Stimulated activated CD4-positive, alpha-beta T cell treated with anti-CD3 and anti-CD28 coated beads, Interleukin-12 subunit alpha, Interleukin-12 subunit beta, amount 100 ng/mL, for 24 hours (primary cell): Measurements from ENCODE around the gene NFAM1.

Source experiments
- DNase-seq, 2 experiments: peaks; one replicate each; pipeline ENCODE4 v3.0.0-alpha.2; 2020; ENCODE audit warnings: low read depth in 2 of 2

Gene NFAM1

DNA sequence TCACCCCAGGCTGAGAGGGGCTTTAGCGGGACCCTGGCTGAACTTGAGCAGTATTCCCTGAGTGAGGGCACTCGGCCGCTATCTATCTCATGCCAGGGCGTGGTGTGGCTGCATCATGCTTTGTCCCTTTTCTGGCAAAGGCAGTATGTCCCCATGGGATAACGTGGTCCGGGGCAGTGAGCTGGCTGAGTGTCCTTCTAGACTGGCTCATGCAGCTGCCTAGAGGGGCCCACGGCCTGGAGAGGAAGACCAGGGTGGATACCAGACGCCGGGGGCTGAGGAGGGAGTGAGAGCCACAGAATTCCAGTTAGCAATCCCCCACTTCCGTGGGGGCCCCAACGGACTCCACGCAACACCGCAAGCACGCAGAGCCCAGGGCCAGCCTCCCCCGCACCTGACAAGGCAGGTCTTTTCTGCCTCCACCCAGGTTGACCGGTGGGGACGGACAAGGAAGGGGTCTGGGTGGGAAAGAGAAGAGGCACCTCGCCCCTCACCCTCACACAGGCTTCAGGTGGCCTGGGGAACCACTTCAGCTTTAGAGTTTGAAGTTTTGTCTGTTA is 15.5 kb downstream of the NFAM1 start:
- DNase-seq = no peak

DNA sequence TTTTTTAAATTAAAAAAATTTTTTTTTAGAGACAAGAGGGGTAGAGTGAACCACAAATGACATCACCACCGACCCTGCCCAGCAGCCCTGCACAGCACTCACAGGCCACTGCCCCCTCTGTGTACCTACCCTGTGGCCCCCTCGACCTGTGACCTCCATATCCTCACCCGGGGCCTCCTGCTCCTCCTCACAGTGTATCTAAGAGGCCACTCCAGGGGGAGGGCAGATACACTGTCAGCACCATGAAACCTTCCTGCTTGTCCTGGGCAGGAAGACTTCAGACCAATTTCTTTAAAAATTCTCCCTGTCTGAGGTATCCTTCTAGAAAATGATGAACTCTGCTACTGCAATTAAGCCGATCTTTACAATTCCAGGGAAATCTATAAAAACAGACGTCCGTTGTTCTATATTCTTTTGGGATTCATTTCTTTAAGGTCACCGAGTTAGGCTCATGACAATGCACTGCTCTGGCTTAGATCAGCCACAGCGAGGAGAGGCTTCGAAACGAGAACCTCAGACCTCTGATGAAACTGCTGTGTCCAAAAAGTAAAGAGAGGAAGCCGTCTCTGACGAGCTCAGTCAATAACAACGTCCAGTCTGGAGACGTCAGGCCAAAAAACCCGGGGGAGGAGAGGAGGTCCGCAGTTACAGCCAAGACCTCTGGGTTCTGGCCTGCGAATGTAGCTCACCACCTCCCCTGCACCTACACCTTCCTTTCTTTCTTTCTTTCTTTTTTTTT is 17.5 kb downstream of the NFAM1 start:
- no peak for DNase-seq

DNA sequence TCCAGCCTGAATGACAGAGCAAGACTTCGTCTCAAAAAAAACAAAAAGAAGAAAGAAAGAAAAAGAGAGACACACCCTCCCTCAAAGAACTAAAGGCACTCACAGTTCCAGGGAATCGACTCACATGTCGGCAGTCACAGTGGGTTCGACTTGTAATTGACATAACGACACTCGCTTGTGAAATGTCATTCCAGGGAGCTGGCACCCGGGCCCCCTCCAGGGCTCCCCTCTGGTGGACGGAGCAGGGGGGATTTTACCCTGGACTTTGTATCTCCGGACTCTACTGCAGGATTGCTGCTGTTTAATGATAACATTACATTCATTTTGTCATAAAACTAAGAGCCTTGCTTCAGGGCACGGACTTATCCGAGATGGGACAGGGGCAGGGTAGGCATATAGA is 18.2 kb downstream of the NFAM1 start:
- no peak for DNase-seq

DNA sequence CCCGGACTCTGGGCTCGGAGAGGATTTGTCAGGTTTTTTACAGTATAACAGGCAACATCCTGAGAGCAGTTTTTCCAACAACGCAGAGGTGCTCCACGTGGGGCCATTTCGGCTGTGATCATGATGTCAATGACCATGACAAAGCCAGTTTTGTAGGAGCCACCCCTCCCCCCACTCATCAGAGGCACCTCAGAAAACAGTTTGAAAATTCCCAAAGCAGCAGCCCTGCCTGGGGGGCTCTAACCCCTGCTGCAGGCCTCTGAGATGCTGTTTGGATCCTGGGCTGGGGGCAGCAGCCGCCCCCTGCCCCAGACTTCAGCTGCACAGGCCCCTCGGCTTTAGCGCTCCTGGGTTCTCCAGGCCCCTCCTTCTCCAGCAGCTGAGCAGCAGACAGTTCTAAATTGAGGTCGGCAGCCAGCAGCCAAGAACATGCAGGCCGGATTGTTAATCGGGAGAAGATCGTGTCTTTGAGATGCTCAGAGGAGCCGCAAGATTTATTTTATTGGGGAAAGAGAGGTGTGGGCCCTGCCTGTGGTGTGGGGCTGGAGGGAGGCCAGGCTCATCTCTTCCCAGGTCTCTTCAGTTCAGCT is 19.4 kb downstream of the NFAM1 start:
- DNase-seq = no peak

DNA sequence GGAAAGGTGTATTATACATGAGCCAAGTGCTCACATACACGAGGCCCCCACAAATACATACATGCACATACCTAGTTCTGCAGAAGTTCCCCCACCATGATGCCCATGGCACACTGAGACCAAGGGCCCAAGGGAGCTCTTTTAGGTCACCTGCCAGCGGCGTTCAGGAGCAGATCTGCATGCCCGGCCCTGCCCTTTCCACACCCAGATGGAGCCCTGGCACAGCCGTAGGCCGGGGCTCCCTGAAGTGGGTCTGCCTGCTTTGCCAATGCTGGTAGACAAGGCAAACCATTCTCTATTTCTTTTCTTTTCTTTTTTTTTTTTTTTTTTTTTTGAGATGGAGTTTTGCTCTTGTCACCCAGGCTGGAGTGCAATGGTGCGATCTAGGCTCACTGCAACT is 21.5 kb downstream of the NFAM1 start:
- no peak for DNase-seq

DNA sequence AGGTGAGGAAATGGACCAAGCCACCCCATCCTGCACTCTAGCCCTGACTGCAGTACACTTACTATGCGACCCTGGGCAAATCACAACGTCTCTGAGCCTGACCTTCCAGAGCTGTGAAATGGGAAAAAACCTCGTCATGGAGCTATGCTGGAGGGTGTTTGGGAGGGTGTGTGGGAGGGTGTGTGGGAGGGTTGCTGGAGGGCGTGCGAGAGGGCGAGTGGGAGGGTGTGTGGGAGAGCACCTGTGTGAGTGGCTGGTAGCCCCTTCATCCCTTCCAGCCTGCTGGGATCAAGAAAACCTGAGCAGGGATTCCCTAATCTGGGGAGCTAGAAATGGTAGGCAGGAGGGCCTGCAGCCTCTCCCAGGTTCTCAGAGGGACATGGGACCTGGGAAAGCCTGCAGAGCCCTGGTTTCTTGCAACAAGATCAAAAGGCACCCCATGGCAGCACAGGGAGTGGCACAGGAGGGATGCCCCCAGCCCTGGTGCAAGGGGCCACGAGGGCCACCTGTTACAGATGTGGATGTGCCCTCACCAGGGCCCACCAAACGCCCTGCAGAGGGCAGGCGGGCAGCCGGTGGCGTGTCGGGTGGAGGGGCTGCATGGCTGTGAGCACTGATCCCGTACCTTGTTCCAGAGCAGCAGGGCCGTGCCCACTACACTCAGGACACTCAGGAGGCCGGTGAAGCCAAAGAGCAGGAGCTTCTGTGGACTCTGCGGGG is 23.2 kb downstream of the NFAM1 start:
- no peak for DNase-seq

DNA sequence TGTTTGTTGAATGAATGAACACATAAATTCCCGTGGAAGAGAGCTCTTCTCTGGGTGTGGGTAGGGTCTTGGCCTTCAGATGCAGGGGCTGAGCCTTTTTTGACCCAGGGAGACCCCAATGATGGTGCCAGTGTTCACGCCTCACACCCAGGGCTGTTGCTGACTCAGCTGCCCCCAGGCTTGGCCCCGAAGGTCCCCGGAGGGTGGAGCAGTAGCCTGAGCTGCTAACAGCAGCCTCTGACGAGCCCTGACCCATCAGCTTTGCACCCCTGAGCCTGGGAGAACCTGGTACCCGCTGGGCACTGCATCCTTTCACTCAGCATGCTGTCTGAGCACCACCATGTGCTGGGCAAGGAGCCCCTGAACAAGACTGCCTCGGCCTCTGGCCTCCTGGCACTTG is 23.9 kb downstream of the NFAM1 start:
- no peak for DNase-seq

DNA sequence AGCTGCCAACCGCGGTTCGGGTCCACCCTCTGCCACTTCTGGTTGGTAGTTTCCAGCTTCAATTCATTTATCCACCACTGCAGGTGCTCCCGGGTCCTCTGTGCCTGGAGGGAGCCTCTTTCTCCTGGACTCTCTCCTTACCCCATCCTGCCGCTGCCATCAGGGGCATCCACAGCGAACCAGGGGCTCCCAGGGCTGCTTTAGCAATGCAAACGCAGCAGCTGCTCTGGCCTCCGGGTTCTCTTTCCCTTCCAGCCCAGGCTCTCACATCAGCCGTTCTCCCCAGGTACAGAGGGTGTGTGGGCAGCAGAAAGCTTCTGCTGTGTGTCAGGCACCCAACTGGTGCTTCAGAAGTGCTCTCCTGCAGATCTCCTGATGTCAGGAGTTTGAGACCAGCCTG is 27.9 kb downstream of the NFAM1 start:
- no peak for DNase-seq

DNA sequence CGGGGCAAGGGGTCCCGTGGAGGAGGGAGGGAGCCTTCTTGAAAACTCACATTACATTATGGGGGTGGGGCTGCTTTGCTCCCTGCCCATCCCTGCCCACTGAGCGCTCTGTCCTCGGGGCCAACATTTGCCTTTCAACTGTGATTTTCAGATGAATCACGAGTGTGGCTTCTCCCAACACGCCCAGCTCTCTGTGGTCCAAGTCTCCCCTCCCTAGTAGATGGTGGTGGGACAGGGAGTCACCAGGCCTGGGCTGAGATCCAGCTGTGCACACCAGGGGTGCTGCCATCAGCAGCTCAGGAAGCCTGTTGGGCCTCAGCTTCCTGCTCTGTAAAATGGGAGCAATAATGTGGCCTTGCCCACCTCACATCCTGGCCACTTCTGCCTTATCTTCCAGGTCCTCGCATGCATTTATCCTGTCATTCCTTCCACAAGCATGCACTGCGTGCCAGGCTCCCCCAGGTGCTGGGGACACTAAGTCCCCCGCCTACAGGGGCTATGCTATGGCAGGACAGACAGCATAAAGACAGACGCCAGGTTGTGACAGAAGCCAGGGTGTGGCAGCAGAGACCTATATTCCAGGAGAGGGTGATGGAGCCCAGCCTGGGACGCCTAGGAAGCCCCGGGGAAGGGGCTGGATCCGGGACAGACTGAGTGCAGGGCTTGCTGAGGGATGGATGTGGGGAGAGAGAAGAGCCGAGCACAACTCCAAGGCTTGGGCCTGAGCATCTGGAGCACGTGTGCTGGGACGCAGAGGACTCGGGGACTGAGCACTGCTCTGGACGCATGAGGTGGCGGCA is 30.5 kb downstream of the NFAM1 start:
- no peak for DNase-seq

DNA sequence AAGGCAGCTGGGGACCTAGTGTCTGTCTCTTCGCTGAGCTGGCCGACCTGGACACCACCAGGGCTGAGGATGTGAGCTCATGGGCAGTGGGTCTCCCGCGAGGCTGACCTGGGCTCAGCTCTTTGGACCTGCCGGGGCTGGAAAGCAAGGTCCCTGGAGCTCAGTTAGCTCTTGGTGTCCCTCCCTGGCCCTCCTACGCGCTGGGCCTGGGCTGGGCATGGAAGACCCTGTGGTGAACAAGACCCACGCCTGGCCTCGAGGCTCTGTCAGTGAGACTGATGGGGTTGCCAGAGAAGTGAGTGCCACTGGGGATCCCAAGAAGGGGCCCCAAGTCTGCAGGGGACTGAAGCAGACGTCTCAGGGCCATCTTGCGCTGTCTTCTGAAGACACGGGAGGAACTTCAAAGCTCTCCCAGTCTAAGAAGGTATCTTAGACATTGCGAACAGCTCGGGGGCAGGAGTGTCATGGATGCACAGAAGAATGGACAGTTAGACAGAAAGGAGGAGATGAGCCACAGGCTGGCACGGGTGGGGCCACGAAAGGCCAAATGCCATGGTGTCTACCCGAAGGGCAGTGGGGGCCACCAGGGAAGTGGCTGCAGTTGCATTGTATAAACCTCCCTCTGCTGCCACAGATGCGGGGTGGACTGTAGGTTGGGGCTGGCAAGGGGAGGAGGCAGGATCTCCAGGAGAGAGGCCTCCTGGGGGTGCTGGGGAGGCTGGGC is 31.2 kb downstream of the NFAM1 start:
- DNase-seq = no peak

DNA sequence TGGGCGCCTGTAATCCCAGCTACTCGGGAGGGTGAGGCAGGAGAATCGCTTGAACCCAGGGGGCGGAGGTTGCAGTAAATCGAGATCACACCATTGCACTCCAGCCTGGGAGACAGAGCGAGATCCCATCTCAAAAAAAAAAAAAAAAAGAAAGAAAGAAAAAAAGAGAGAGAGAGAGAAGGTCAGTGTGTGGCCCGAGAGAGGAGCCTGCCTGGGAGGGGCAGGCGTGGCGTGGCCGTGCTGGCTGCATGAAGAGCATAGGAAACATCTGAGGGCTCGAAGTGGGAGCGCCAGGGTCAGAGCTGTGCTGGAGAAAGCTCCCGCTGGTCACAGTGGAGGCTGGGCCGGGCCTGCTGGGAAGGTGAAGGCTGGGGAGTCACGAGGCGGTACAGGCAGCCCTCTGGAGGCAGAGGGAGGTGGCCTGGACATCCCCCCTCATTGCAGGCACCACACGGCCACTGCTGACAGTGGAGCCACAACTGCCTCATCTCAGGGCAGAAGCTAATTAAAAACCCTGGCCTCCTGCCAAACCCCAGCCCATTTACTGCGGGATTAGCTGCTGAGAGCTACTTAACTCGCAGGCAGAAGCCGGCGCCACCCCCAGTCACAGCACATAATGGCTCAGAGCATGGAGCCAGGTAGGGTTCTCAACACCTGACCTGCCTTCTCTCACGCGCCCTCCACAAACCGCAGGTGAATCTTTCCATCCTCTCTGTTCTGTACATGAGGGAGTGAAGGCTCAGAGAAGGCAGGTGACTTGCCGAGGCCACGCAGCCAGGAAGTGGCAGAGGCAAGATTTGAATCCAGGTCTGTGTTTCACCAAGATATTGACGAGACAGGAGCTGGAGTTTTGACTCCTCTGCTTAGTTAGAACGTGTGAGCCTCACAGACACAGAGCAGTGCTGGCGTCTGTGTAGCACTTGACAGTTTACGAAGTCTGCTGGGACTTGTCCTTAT is 32.6 kb downstream of the NFAM1 start:
- DNase-seq = no peak

DNA sequence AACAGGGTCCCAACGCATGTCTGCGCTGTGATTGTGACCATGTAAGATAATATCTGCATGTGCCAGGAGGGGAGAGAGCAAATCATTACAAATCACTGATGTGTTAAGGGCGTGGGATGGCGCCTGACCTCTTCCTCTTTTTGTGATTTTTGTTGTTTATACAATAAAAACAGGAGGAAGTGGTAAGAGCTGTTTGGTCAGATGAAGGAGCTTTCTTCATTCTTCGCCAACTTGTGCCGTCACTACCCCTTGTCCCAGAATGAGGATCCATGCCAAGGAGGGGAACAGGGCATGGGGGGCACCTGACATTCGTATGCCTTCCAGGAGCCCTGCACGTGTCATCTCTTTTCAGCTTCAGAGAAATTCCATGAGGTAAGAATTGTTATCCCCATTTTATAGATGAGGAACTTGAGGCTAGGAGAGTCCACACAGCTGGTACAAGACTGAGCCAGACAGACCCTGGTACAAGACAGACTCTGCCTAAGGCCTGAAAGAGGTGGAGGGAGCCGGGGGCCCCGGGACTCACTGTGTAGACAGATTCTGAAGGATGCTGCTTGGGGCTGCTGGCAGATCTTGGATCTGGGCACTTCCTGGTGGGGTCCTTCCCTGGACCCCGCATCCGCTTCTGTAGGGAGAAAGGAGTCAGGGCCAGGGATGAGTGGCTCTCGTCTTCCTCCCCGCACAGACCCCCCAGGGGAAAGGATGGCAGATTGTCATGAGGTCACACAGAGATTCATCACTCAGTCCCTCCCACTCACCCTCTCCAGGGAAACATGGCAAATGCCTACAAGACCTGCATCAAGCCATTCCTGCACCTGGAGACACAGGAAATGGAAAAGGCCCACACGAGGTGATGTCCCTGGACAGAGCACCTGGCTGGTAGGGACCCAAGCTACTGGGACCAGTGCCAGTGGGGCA is 34.6 kb downstream of the NFAM1 start:
- DNase-seq = no peak

DNA sequence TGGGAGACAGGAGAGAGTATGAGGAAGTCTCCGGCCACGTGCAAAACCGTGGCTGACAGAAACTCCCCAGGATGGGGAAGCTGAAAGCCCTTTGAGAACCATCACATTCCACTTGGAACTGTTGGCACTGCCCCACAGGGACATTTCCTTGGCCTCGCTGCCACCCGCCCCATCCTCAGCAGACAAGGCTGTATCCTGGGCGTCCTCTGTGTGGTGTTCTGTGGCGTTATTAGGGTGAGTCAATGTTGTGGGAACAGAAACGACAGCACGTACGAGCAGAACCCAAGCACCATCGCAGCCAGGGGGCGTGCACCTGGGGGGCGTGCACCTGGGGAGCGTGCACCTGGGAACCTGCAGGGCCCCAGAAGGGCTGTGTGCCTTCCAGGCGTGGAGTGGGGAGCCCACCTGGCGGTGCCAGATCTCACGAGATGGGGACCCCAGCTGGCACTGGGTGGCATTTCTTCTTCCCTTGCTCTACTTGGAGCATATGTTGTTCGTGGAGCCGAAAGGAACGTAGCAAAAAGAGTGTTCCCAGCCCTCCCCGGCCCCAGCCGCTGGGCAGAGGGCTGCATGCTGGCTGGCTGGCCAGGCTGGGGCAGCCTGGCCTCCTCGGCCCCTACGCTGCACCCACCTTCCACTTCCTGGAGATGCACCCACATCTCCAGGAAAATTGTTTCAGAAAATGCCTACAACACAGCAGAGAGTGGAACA is 35.4 kb downstream of the NFAM1 start:
- no peak for DNase-seq

DNA sequence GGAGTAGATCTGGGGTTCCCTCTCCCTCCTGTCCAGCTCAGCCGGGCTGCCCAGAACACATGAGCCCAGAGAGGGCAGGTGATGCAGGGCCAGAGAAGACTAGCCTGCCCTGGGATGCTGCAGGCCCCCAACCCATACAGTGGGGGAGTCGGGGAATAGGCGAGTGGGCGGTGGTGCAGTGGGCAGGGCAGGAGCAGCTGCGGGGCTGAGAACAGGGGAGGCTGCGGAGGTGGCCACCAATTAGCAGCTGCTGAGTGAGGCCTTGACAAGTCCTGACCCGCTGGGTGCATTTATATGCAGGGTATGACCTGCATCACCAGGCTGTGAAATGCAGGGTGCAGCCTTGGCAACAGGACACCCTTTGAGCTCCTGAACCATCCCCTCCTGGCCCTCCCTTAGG is 43.1 kb downstream of the NFAM1 start:
- DNase-seq = no peak

DNA sequence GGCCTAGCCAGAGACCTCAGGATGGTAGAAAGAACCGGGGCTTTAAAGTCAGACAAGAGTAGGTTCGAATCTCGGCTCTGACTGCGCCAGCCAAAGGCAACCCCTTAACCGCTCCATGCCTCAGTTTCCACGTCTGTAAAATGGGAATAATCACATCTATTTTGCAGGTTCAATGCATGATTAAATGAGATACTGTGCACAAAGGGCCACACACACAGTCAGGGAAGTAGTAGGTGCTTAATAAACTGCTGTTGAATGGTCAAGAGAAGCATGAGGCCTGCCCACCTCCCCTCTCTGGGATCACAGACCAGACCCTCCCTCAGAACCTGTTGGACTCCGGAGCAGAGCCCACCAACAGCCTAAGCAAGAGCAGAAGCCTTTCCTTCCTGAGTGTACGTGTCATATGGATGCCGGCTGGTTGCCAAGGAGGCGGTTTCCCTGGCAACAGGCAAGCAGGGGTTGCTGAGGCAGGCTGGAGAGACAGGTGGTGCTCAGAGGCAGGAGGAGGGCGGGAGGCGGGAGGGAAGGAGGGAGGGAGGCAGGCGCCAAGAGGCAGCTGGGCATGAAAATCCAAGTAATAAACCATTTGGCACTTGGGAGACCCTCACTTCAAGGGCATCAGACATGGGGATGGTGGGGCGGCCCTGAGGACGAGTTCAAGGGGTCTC is 43.9 kb downstream of the NFAM1 start:
- no peak for DNase-seq

DNA sequence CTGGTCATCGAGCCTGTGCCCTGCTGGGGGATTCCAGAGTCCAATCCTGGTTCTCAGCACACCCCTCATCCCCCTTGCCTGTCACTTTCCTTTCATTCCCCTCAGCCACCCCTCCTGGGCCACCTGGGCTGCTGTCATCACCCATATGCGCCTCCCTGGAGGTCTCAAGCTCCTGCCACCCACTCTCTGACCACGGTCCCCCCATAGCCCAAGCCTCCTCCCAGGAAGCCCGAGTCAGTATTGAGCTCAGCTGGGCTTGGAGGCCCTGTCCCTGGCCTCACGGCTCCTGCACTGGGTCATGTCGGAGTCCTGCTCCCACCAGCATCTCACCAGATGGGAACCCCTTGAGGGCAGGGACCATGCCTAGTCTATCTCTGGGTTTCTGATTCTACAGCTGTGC is 44.6 kb downstream of the NFAM1 start:
- DNase-seq = no peak

DNA sequence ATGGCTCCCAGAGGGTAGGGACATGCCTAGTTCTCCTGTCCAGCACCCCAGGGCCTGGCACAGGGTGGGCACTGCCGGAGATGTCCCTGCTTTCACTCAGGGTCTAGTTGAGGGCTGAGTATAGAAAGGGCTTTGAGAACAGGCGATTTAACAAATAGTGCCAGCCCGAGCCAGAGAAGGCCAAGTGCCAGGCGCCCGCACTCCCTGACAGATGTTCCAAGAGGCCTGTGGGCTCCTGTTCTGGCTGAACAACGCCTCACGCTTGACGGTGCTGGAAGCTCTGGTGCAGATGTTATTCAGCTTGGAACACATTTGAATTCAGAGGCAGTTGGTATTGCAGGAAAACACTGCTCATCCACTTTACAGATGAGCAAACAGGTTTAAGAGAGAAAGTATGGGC is 46.5 kb downstream of the NFAM1 start:
- DNase-seq = no peak

DNA sequence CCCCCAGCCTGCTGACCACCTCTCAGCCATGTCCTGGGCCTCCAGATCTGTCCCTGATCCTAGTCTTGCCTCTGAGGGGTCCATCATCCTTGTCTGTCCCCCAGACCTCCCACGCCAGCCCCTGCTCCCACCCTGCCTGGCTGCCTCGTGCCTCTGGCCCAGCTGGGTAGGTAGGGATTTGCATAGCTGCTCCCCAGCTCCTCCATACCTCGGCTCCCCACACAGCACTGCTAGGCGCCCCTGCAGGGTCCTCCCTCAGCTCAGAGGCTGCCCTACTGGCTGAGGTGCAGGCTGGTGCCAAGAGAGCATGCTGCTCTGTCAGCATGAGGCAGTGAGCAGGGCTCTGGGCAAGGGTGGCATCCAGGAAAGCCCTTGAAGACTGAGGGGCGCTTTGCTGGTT is 47.7 kb downstream of the NFAM1 start:
- DNase-seq = no peak
